CD4-positive, alpha-beta T cell treated with Interferon gamma for 1 hour (primary cell): ENCODE data around the gene SUFU.

Experiments used
- DNase-seq: peaks from one replicate; pipeline ENCODE4 v3.0.0-alpha.2; 2020

The SUFU gene

GRCh38 chr10:102599565-102600327 lies 96.0 kb downstream of the SUFU start:
- DNase-seq: no peak

- DNase-seq: no peak
Measured at GRCh38 chr10:102600816-102601215, 97.0 kb downstream of the SUFU start.

GRCh38 chr10:102601639-102602038 lies 97.9 kb downstream of the SUFU start:
- no peak for DNase-seq

GRCh38 chr10:102602272-102603045 lies 98.7 kb downstream of the SUFU start:
- no peak for DNase-seq

- no peak for DNase-seq
Measured at GRCh38 chr10:102603946-102604345, 100.2 kb downstream of the SUFU start.

GRCh38 chr10:102604439-102604841 lies 100.7 kb downstream of the SUFU start:
- DNase-seq: no peak

- DNase-seq: no peak
Measured at GRCh38 chr10:102605712-102606111, 101.9 kb downstream of the SUFU start.

GRCh38 chr10:102608487-102608886 lies 104.7 kb downstream of the SUFU start:
- no peak for DNase-seq

GRCh38 chr10:102610441-102610887 lies 106.7 kb downstream of the SUFU start:
- DNase-seq: peak; percentile 13

GRCh38 chr10:102611514-102612087 lies 107.8 kb downstream of the SUFU start:
- no peak for DNase-seq

GRCh38 chr10:102612964-102613275 lies 109.1 kb downstream of the SUFU start:
- peak; percentile 72 for DNase-seq

- peak; percentile 30 for DNase-seq
Measured at GRCh38 chr10:102613286-102613685, 109.5 kb downstream of the SUFU start.

GRCh38 chr10:102613785-102614184 lies 110.0 kb downstream of the SUFU start:
- DNase-seq: no peak

GRCh38 chr10:102614888-102615287 lies 111.1 kb downstream of the SUFU start:
- no peak for DNase-seq

- no peak for DNase-seq
Measured at GRCh38 chr10:102615361-102615760, 111.6 kb downstream of the SUFU start.

GRCh38 chr10:102616066-102616770 lies 112.4 kb downstream of the SUFU start:
- DNase-seq: no peak

- DNase-seq: no peak
Measured at GRCh38 chr10:102617041-102617440, 113.3 kb downstream of the SUFU start.

GRCh38 chr10:102617816-102618215 lies 114.0 kb downstream of the SUFU start:
- no peak for DNase-seq

GRCh38 chr10:102619281-102619981 lies 115.7 kb downstream of the SUFU start:
- no peak for DNase-seq

- no peak for DNase-seq
Measured at GRCh38 chr10:102620138-102620590, 116.4 kb downstream of the SUFU start.

GRCh38 chr10:102620591-102621442 lies 117.0 kb downstream of the SUFU start:
- no peak for DNase-seq
